CD4-positive, alpha-beta T cell treated with Interleukin-15 for 4 hours (primary cell): Measurements from ENCODE around the gene C20orf141.
"Not testable (repeated sequence)": the region's sequence is repeated elsewhere in the genome, so short reads cannot be mapped to it uniquely, and the experiment has no call there.

Experiments used
- DNase-seq: peaks from one replicate; pipeline ENCODE4 v3.0.0-alpha.2; 2020; ENCODE audit warnings: low spot score

C20orf141 gene

GRCh38 chr20:2814587-2815051 lies at the start of gene C20orf141:
TSS of gene C20orf141 (plus strand) at chr20:2814987. CDS start at chr20:2815185, 198 bp downstream.
- DNase-seq, result no peak

GRCh38 chr20:2767768-2768631 lies 46.8 kb upstream of the C20orf141 start:
- DNase-seq, result no peak

- DNase-seq, result no peak
Observed at GRCh38 chr20:2768632-2769015, 46.2 kb upstream of the C20orf141 start.

- not testable (repeated sequence) for DNase-seq
Observed at GRCh38 chr20:2770091-2770490, 44.7 kb upstream of the C20orf141 start.

GRCh38 chr20:2771631-2772080 lies 43.1 kb upstream of the C20orf141 start:
- DNase-seq, result no peak

GRCh38 chr20:2773812-2774211 lies 41.0 kb upstream of the C20orf141 start:
- DNase-seq, result no peak

GRCh38 chr20:2775139-2775538 lies 39.6 kb upstream of the C20orf141 start:
- no peak for DNase-seq

- DNase-seq, result no peak
Observed at GRCh38 chr20:2778602-2779321, 36.0 kb upstream of the C20orf141 start.

- DNase-seq, result no peak
Observed at GRCh38 chr20:2780948-2781347, 33.8 kb upstream of the C20orf141 start.

GRCh38 chr20:2783908-2784566 lies 30.8 kb upstream of the C20orf141 start:
- DNase-seq, result no peak

- no peak for DNase-seq
Observed at GRCh38 chr20:2793471-2793870, 21.3 kb upstream of the C20orf141 start.

- DNase-seq, result no peak
Observed at GRCh38 chr20:2794202-2794748, 20.5 kb upstream of the C20orf141 start.

- DNase-seq, result no peak
Observed at GRCh38 chr20:2794866-2795447, 19.8 kb upstream of the C20orf141 start.

GRCh38 chr20:2795451-2795850 lies 19.3 kb upstream of the C20orf141 start:
- DNase-seq, result no peak

GRCh38 chr20:2796011-2796660 lies 18.7 kb upstream of the C20orf141 start:
- no peak for DNase-seq

GRCh38 chr20:2797136-2797983 lies 17.4 kb upstream of the C20orf141 start:
- DNase-seq, result no peak

GRCh38 chr20:2798095-2798805 lies 16.5 kb upstream of the C20orf141 start:
- no peak for DNase-seq

- DNase-seq, result no peak
Observed at GRCh38 chr20:2798814-2799213, 16.0 kb upstream of the C20orf141 start.

GRCh38 chr20:2799271-2799670 lies 15.5 kb upstream of the C20orf141 start:
- DNase-seq, result no peak
